SK-N-SH treated with all-trans-retinoic acid at 6 μM for 48 hours (cell line): ENCODE results near the gene NFIA.
A peak's percentile ranks its signal among the peaks of the same experiment; 100 is the strongest.

ENCODE experiments used
- ATAC-seq: fragments of 200-7000 bp; cut with Tn5 transposase; 3 replicates; pipeline ENCODE4 v1.9.1; 2020; ENCODE audit warnings: mild to moderate bottlenecking, moderate library complexity
- BACH2 ChIP-seq: fragments of 250-450 bp; sonication (Bioruptor Pico); IDR thresholded peaks from 2 replicates; pipeline ENCODE4 v1.9.0; 2021; ENCODE audit warnings: mild to moderate bottlenecking, borderline replicate concordance
- CSDC2 ChIP-seq: fragments of 250-450 bp; sonication (Bioruptor Pico); IDR thresholded peaks from 2 replicates; pipeline ENCODE4 v1.5.0; 2020; ENCODE audit warnings: mild to moderate bottlenecking, moderate library complexity
- ESRRG ChIP-seq: fragments of 250-450 bp; sonication (Bioruptor Pico); IDR thresholded peaks from 2 replicates; pipeline ENCODE4 v1.6.1; 2021; ENCODE audit warnings: mild to moderate bottlenecking
- GLIS3 ChIP-seq: fragments of 250-450 bp; sonication (Bioruptor Pico); IDR thresholded peaks from 2 replicates; pipeline ENCODE4 v1.5.0; 2020; ENCODE audit warnings: mild to moderate bottlenecking, moderate library complexity
- ISL1 ChIP-seq: fragments of 250-450 bp; sonication (Bioruptor Pico); IDR thresholded peaks from 2 replicates; pipeline ENCODE4 v2.1.2; 2022; ENCODE audit warnings: mild to moderate bottlenecking, moderate library complexity
- OSR1 ChIP-seq: fragments of 250-450 bp; sonication (Bioruptor Pico); IDR thresholded peaks from 2 replicates; pipeline ENCODE4 v1.8.0; 2022; ENCODE audit warnings: moderate library complexity, mild to moderate bottlenecking, inconsistent platforms
- PPARA ChIP-seq: fragments of 250-450 bp; sonication (Bioruptor Pico); IDR thresholded peaks from 2 replicates; pipeline ENCODE4 v1.5.0; 2020; ENCODE audit warnings: mild to moderate bottlenecking, borderline replicate concordance
- RARB ChIP-seq: fragments of 250-450 bp; sonication (Bioruptor Pico); IDR thresholded peaks from 2 replicates; pipeline ENCODE4 v1.8.0; 2021; ENCODE audit warnings: mild to moderate bottlenecking, moderate library complexity
- SNAI2 ChIP-seq: fragments of 250-450 bp; sonication (Bioruptor Pico); IDR thresholded peaks from 2 replicates; pipeline ENCODE4 v1.5.0; 2020; ENCODE audit warnings: mild to moderate bottlenecking, moderate library complexity
- TCF4 ChIP-seq: fragments of 250-450 bp; sonication (Bioruptor Pico); IDR thresholded peaks from 2 replicates; pipeline ENCODE4 v1.8.0; 2021; ENCODE audit warnings: mild to moderate bottlenecking, moderate library complexity, borderline replicate concordance
- TOX ChIP-seq: fragments of 250-450 bp; sonication (Bioruptor Pico); IDR thresholded peaks from 2 replicates; pipeline ENCODE4 v1.8.0; 2021; ENCODE audit warnings: mild to moderate bottlenecking, moderate library complexity, borderline replicate concordance
- ZC3H10 ChIP-seq: fragments of 250-450 bp; sonication (Bioruptor Pico); IDR thresholded peaks from 2 replicates; pipeline ENCODE4 v1.5.1; 2021; ENCODE audit warnings: mild to moderate bottlenecking, moderate library complexity
- ZFP3 ChIP-seq: fragments of 250-450 bp; sonication (Bioruptor Pico); IDR thresholded peaks from 2 replicates; pipeline ENCODE4 v1.5.0; 2020; ENCODE audit warnings: mild to moderate bottlenecking, moderate library complexity
- ZFP30 ChIP-seq: fragments of 450-650 bp; formaldehyde crosslinking; IDR thresholded peaks from 2 replicates; pipeline ENCODE4 v1.5.0; 2022; ENCODE audit warnings: mild to moderate bottlenecking, moderate library complexity
- ZNF565 ChIP-seq: fragments of 450-650 bp; formaldehyde crosslinking; conservative IDR thresholded peaks from 2 replicates; pipeline ENCODE4 v1.5.0; 2020; ENCODE audit warnings: low read depth, mild to moderate bottlenecking, moderate library complexity
- ZNF70 ChIP-seq: fragments of 450-650 bp; formaldehyde crosslinking; IDR thresholded peaks from 2 replicates; pipeline ENCODE4 v1.5.0; 2020; ENCODE audit warnings: mild to moderate bottlenecking, moderate library complexity
- ZNF8 ChIP-seq: fragments of 450-650 bp; formaldehyde crosslinking; IDR thresholded peaks from 2 replicates; pipeline ENCODE4 v1.5.0; 2020; ENCODE audit warnings: mild to moderate bottlenecking, moderate library complexity
- TF ChIP-seq, protein P1 (sequence below): fragments of 250-450 bp; sonication (Bioruptor Pico); IDR thresholded peaks from 2 replicates; pipeline ENCODE4 v1.5.1; 2020; ENCODE audit warnings: low read depth, mild to moderate bottlenecking, moderate library complexity
- TF ChIP-seq, protein P2 (sequence below): fragments of 250-450 bp; sonication (Bioruptor Pico); IDR thresholded peaks from 2 replicates; pipeline ENCODE4 v1.8.0; 2021; ENCODE audit warnings: low read depth, mild to moderate bottlenecking, moderate library complexity, borderline replicate concordance
- TF ChIP-seq, protein P3 (sequence below): fragments of 250-450 bp; sonication (Bioruptor Pico); IDR thresholded peaks from 2 replicates; pipeline ENCODE4 v1.5.0; 2020; ENCODE audit warnings: mild to moderate bottlenecking, moderate library complexity
- TF ChIP-seq, protein P4 (sequence below): fragments of 250-450 bp; sonication (Bioruptor Pico); IDR thresholded peaks from 2 replicates; pipeline ENCODE4 v1.8.0; 2020; ENCODE audit warnings: mild to moderate bottlenecking, moderate library complexity, borderline replicate concordance
- TF ChIP-seq, protein P5 (sequence below): fragments of 250-450 bp; sonication (Bioruptor Pico); IDR thresholded peaks from 2 replicates; pipeline ENCODE4 v1.5.1; 2021; ENCODE audit warnings: mild to moderate bottlenecking, moderate library complexity

NFIA gene

DNA sequence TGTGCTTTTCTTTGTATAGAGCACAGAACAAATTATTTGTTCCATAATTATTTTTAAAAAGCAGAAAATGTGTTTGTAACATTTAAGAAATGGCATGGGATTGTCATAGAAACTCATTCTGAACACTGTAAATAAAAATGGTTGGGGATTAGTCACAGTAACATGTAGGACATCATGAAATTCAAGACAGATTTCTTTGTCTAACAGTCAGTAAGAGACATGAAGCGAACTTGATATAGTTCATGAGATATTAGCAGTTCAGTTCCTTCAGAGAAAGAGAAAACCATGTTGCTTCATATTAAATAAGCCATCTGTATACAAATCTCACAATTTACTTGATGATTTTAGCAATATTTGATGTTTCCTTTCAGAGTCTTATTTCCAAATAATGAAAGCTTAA lies 19.7 kb downstream of the NFIA start:
- peak; percentile 26; the same call in 1 of the 3 replicates for ATAC-seq
- TF ChIP-seq TOX (CRISPR knock-in tag) (no peak), GLIS3 (no peak), RARB (CRISPR knock-in tag) (no peak)
- TF ChIP-seq, protein P1, sequence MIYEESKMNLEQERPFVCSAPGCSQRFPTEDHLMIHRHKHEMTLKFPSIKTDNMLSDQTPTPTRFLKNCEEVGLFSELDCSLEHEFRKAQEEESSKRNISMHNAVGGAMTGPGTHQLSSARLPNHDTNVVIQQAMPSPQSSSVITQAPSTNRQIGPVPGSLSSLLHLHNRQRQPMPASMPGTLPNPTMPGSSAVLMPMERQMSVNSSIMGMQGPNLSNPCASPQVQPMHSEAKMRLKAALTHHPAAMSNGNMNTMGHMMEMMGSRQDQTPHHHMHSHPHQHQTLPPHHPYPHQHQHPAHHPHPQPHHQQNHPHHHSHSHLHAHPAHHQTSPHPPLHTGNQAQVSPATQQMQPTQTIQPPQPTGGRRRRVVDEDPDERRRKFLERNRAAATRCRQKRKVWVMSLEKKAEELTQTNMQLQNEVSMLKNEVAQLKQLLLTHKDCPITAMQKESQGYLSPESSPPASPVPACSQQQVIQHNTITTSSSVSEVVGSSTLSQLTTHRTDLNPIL (CRISPR knock-in tag): no peak
- TF ChIP-seq, protein P2, sequence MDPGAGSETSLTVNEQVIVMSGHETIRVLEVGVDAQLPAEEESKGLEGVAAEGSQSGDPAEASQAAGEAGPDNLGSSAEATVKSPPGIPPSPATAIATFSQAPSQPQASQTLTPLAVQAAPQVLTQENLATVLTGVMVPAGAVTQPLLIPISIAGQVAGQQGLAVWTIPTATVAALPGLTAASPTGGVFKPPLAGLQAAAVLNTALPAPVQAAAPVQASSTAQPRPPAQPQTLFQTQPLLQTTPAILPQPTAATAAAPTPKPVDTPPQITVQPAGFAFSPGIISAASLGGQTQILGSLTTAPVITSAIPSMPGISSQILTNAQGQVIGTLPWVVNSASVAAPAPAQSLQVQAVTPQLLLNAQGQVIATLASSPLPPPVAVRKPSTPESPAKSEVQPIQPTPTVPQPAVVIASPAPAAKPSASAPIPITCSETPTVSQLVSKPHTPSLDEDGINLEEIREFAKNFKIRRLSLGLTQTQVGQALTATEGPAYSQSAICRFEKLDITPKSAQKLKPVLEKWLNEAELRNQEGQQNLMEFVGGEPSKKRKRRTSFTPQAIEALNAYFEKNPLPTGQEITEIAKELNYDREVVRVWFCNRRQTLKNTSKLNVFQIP (CRISPR knock-in tag): no peak
- TF ChIP-seq, all 23 proteins: peak for 0

DNA sequence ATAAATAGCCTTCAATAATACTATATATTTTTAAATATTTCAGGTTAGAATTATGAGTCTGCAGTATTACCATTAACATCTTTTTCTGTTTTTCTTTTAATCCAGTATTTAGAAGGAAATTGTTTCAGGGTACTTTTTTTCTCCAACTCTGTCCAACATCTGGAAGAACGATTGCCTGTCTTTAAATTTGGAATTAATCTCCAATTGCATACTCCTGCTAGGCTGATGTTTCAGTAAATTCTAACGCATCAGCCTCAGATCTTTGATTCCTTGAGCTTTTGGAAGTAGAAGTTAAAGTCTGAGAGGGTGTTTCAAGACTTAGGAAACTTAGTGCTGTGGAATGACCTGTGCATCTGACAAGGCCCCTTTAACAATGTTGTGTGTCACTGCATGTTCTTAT lies 20.3 kb downstream of the NFIA start:
- TF ChIP-seq, protein P3, sequence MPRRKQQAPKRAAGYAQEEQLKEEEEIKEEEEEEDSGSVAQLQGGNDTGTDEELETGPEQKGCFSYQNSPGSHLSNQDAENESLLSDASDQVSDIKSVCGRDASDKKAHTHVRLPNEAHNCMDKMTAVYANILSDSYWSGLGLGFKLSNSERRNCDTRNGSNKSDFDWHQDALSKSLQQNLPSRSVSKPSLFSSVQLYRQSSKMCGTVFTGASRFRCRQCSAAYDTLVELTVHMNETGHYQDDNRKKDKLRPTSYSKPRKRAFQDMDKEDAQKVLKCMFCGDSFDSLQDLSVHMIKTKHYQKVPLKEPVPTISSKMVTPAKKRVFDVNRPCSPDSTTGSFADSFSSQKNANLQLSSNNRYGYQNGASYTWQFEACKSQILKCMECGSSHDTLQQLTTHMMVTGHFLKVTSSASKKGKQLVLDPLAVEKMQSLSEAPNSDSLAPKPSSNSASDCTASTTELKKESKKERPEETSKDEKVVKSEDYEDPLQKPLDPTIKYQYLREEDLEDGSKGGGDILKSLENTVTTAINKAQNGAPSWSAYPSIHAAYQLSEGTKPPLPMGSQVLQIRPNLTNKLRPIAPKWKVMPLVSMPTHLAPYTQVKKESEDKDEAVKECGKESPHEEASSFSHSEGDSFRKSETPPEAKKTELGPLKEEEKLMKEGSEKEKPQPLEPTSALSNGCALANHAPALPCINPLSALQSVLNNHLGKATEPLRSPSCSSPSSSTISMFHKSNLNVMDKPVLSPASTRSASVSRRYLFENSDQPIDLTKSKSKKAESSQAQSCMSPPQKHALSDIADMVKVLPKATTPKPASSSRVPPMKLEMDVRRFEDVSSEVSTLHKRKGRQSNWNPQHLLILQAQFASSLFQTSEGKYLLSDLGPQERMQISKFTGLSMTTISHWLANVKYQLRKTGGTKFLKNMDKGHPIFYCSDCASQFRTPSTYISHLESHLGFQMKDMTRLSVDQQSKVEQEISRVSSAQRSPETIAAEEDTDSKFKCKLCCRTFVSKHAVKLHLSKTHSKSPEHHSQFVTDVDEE (CRISPR knock-in tag): no peak
- TF ChIP-seq BACH2 (CRISPR knock-in tag) (no peak), ZC3H10 (no peak)
- TF ChIP-seq, all 23 proteins: peak for 0
- no peak for ATAC-seq

DNA sequence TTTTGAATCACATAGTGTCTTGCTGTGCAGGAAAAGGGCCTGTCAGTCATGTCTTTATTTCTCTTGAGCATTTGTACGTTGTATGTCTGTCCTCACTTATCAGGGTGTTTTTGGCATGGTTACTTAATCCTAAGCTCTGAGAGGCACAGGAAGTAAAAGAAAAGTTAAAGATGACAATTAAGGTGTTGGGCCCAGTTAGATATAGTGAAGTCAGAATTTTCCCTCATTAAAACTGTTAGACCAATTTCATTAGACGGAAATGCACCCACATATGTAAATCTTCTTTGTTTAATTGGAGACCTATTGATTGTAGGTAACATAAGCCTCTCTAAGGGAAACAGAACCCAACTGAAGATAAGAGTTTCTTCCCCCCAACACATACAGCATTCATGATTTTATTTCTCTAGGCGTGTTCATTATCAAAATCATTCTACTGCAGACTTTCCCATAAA lies 21.9 kb downstream of the NFIA start:
- ATAC-seq: no peak
- TF ChIP-seq, protein P1 (CRISPR knock-in tag): no peak
- TF ChIP-seq, all 23 proteins: peak for 0

DNA sequence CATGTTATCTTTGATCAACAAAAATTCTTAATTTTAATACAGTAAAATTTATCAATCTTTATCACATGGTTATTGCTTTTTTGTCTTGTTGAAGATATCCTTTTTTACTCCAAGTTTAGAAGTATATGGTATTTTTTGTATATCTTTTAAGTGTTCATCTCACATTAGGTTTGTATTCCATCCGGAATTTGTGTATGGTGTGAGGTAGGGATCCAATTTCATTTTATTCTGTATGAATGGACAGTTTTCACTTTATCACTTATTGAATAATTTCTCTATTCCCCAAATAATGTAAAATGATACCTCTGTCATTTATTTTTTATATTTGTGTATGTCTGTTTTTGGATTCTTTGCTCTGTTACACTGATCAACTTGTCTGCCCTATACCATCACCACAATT lies 25.3 kb downstream of the NFIA start:
- TF ChIP-seq SNAI2 (CRISPR knock-in tag) (no peak), GLIS3 (no peak), BACH2 (CRISPR knock-in tag) (no peak), ZNF70 (no peak), ISL1 (no peak), CSDC2 (CRISPR knock-in tag) (no peak), ESRRG (CRISPR knock-in tag) (no peak), OSR1 (no peak), TCF4 (CRISPR knock-in tag) (no peak), PPARA (no peak), ZFP3 (no peak), ZC3H10 (no peak), ZNF565 (CRISPR knock-in tag) (no peak), ZNF8 (CRISPR knock-in tag) (no peak), ZFP30 (no peak), TOX (CRISPR knock-in tag) (no peak)
- TF ChIP-seq, protein P4, sequence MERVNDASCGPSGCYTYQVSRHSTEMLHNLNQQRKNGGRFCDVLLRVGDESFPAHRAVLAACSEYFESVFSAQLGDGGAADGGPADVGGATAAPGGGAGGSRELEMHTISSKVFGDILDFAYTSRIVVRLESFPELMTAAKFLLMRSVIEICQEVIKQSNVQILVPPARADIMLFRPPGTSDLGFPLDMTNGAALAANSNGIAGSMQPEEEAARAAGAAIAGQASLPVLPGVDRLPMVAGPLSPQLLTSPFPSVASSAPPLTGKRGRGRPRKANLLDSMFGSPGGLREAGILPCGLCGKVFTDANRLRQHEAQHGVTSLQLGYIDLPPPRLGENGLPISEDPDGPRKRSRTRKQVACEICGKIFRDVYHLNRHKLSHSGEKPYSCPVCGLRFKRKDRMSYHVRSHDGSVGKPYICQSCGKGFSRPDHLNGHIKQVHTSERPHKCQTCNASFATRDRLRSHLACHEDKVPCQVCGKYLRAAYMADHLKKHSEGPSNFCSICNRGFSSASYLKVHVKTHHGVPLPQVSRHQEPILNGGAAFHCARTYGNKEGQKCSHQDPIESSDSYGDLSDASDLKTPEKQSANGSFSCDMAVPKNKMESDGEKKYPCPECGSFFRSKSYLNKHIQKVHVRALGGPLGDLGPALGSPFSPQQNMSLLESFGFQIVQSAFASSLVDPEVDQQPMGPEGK (CRISPR knock-in tag): no peak
- TF ChIP-seq, protein P2 (CRISPR knock-in tag): no peak
- TF ChIP-seq, protein P1 (CRISPR knock-in tag): no peak
- TF ChIP-seq, protein P5, sequence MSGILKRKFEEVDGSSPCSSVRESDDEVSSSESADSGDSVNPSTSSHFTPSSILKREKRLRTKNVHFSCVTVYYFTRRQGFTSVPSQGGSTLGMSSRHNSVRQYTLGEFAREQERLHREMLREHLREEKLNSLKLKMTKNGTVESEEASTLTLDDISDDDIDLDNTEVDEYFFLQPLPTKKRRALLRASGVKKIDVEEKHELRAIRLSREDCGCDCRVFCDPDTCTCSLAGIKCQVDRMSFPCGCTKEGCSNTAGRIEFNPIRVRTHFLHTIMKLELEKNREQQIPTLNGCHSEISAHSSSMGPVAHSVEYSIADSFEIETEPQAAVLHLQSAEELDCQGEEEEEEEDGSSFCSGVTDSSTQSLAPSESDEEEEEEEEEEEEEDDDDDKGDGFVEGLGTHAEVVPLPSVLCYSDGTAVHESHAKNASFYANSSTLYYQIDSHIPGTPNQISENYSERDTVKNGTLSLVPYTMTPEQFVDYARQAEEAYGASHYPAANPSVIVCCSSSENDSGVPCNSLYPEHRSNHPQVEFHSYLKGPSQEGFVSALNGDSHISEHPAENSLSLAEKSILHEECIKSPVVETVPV (CRISPR knock-in tag): no peak
- no peak for ATAC-seq
